Measurements from ENCODE around the gene RPL37A.

GRCh38 chr2:216486271-216486670, 12.4 kb upstream of the RPL37A start:
- no peak for TF ChIP-seq EP300 (conservative IDR thresholded peaks at IDR 0.05; ENCODE audit: poor library complexity, severe bottlenecking)
- no peak for TF ChIP-seq POLR2AphosphoS5 (IDR thresholded peaks at IDR 0.05)
- TF ChIP-seq REST (IDR thresholded peaks at IDR 0.05; ENCODE audit: borderline replicate concordance) = no peak
- no peak for TF ChIP-seq CTCF (IDR thresholded peaks at IDR 0.05; ENCODE audit: poor library complexity, severe bottlenecking)
- no peak for TF ChIP-seq EZH2 (IDR thresholded peaks at IDR 0.05; ENCODE audit: borderline replicate concordance, insufficient read depth, low read length, poor library complexity, severe bottlenecking)
- TF ChIP-seq RAD21 (conservative IDR thresholded peaks at IDR 0.05) = no peak
- TF ChIP-seq SMC3 (conservative IDR thresholded peaks at IDR 0.05; ENCODE audit: poor library complexity) = no peak

Measured in neural cell (in vitro differentiated cells).